Measurements from ENCODE around the gene NELL1.

NELL1 gene

GRCh38 chr11:20962581-20962980 is 293.2 kb downstream of the NELL1 start:
- DNase-seq (ENCODE audit: low read depth in 4 of 4, low spot score in 1 of 4), result no peak

- DNase-seq (ENCODE audit: low read depth in 4 of 4, low spot score in 1 of 4), result no peak
These were observed 294.2 kb downstream of the NELL1 start for GRCh38 chr11:20963596-20963995.

GRCh38 chr11:20964985-20965384 is 295.6 kb downstream of the NELL1 start:
- DNase-seq (ENCODE audit: low read depth in 4 of 4, low spot score in 1 of 4), result no peak

- no peak for DNase-seq (ENCODE audit: low read depth in 4 of 4, low spot score in 1 of 4)
These were observed 297.1 kb downstream of the NELL1 start for GRCh38 chr11:20966489-20966888.

GRCh38 chr11:20973940-20974559 is 304.7 kb downstream of the NELL1 start:
- DNase-seq (ENCODE audit: low read depth in 4 of 4, low spot score in 1 of 4), result no peak

- no peak for DNase-seq (ENCODE audit: low read depth in 4 of 4, low spot score in 1 of 4)
These were observed 311.4 kb downstream of the NELL1 start for GRCh38 chr11:20980736-20981135.

- no peak for DNase-seq (ENCODE audit: low read depth in 4 of 4, low spot score in 1 of 4)
These were observed 321.1 kb downstream of the NELL1 start for GRCh38 chr11:20990447-20990846.

GRCh38 chr11:20991471-20991870 is 322.1 kb downstream of the NELL1 start:
- DNase-seq (ENCODE audit: low read depth in 4 of 4, low spot score in 1 of 4), result no peak

- DNase-seq (ENCODE audit: low read depth in 4 of 4, low spot score in 1 of 4), result no peak
These were observed 337.9 kb downstream of the NELL1 start for GRCh38 chr11:21007297-21007696.

- no peak for DNase-seq (ENCODE audit: low read depth in 4 of 4, low spot score in 1 of 4)
These were observed 348.9 kb downstream of the NELL1 start for GRCh38 chr11:21018248-21018647.

- DNase-seq (ENCODE audit: low read depth in 4 of 4, low spot score in 1 of 4), result no peak
These were observed 357.3 kb downstream of the NELL1 start for GRCh38 chr11:21026685-21027084.

- DNase-seq (ENCODE audit: low read depth in 4 of 4, low spot score in 1 of 4), result no peak
These were observed 368.5 kb downstream of the NELL1 start for GRCh38 chr11:21037850-21038249.

GRCh38 chr11:21038801-21039200 is 369.4 kb downstream of the NELL1 start:
- no peak for DNase-seq (ENCODE audit: low read depth in 4 of 4, low spot score in 1 of 4)

- no peak for DNase-seq (ENCODE audit: low read depth in 4 of 4, low spot score in 1 of 4)
These were observed 371.2 kb downstream of the NELL1 start for GRCh38 chr11:21040630-21041029.

- no peak for DNase-seq (ENCODE audit: low read depth in 4 of 4, low spot score in 1 of 4)
These were observed 379.2 kb downstream of the NELL1 start for GRCh38 chr11:21048626-21049025.

- no peak for DNase-seq (ENCODE audit: low read depth in 4 of 4, low spot score in 1 of 4)
These were observed 384.1 kb downstream of the NELL1 start for GRCh38 chr11:21053466-21053865.

- DNase-seq (ENCODE audit: low read depth in 4 of 4, low spot score in 1 of 4), result no peak
These were observed 387.3 kb downstream of the NELL1 start for GRCh38 chr11:21056644-21057043.

GRCh38 chr11:21059879-21060278 is 390.5 kb downstream of the NELL1 start:
- DNase-seq (ENCODE audit: low read depth in 4 of 4, low spot score in 1 of 4), result no peak

- no peak for DNase-seq (ENCODE audit: low read depth in 4 of 4, low spot score in 1 of 4)
These were observed 396.6 kb downstream of the NELL1 start for GRCh38 chr11:21066030-21066429.

GRCh38 chr11:21068886-21069285 is 399.5 kb downstream of the NELL1 start:
- DNase-seq (ENCODE audit: low read depth in 4 of 4, low spot score in 1 of 4), result no peak

- DNase-seq (ENCODE audit: low read depth in 4 of 4, low spot score in 1 of 4), result no peak
These were observed 400.5 kb downstream of the NELL1 start for GRCh38 chr11:21069909-21070308.

- no peak for DNase-seq (ENCODE audit: low read depth in 4 of 4, low spot score in 1 of 4)
These were observed 403.2 kb downstream of the NELL1 start for GRCh38 chr11:21072558-21072957.

- DNase-seq (ENCODE audit: low read depth in 4 of 4, low spot score in 1 of 4), result no peak
These were observed 413.5 kb downstream of the NELL1 start for GRCh38 chr11:21082853-21083252.

- DNase-seq (ENCODE audit: low read depth in 4 of 4, low spot score in 1 of 4), result no peak
These were observed 419.5 kb downstream of the NELL1 start for GRCh38 chr11:21088930-21089329.

Measured in stimulated activated CD4-positive, alpha-beta T cell treated with anti-CD3 and anti-CD28 coated beads, Interleukin-1b, Interleukin-23, amount 100 ng/mL, for 24 hours (primary cell).